ENCODE data around the gene CBX7. TPM values are rescaled to one million over a fixed set of nuclear protein-coding genes. Genes with fewer than 3 reads are reported as not detected.

CBX7 gene
- polyA plus RNA-seq, 3 donors: 3.1 to 18.0 (median 4.0) TPM

DNA sequence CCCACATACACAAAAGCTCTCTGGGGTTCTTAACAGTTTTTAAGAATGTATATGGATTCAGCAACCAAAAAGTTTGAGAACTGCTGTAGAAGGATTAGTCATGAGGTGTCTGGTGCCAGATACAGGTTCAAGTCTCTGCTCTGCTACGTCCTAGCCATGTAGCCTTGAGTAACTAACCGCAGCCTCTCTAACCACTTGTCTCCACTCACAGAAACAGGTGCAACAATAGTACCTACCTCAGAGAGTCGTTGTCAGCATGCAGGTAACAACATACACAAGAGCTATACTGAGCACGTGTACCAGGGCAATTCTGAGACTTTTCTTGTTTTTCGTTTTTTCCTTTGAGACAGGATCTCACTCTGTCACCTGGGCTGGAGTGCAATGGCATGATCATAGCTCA lies 26.9 kb downstream of the CBX7 start:
- no peaks in the 10 kb centered on the region for H4K20me1 ChIP-seq (ENCODE audit: insufficient read depth, low read length)
- TF ChIP-seq, protein P1, sequence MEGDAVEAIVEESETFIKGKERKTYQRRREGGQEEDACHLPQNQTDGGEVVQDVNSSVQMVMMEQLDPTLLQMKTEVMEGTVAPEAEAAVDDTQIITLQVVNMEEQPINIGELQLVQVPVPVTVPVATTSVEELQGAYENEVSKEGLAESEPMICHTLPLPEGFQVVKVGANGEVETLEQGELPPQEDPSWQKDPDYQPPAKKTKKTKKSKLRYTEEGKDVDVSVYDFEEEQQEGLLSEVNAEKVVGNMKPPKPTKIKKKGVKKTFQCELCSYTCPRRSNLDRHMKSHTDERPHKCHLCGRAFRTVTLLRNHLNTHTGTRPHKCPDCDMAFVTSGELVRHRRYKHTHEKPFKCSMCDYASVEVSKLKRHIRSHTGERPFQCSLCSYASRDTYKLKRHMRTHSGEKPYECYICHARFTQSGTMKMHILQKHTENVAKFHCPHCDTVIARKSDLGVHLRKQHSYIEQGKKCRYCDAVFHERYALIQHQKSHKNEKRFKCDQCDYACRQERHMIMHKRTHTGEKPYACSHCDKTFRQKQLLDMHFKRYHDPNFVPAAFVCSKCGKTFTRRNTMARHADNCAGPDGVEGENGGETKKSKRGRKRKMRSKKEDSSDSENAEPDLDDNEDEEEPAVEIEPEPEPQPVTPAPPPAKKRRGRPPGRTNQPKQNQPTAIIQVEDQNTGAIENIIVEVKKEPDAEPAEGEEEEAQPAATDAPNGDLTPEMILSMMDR (IDR thresholded peaks at IDR 0.05): no peak
- no peaks in the 10 kb centered on the region for H3K27me3 ChIP-seq (ENCODE audit: control insufficient read depth in 2 of 2, insufficient read depth in 2 of 2, low read length in 2 of 2)
- Mint-ChIP-seq H3K36me3 (no peaks in the 10 kb centered on the region), H3K27me3 (ENCODE audit: low read depth in 3 of 3) (peaks cover 0 to 5% (median 4%) of the 10 kb centered on the region in 3 donors), H3K9me3 (peaks cover 0 to 2% (median 0%) of the 10 kb centered on the region in 7 donors), H3K4me3 (no peak overlapping the region), H3K27ac (no peak overlapping the region), H3K4me1 (peaks cover 9% of the 10 kb centered on the region)
- no peak overlapping the region for H3K9ac ChIP-seq (ENCODE audit: insufficient read depth, low read length, poor library complexity, severe bottlenecking)
- WGBS (ENCODE audit: insufficient coverage): 88% methylated on average over 4 of the region's 5 CpGs
- no peaks in the 10 kb centered on the region for H3K36me3 ChIP-seq (replicated peaks in 1 of 2; ENCODE audit: control insufficient read depth in 1 of 2, insufficient read depth in 2 of 2, low read length in 2 of 2)
- intact Hi-C loops (cut with micrococcal nuclease): loop anchor here in 1 of 2 donors (10.0 kb wide), 2 partner anchors 121 to 221 kb away; no protein-coding TSS in a partner anchor
- H3K4me2 ChIP-seq (replicated peaks; ENCODE audit: extremely low read depth, low read length, poor library complexity, severe bottlenecking): no peak overlapping the region
- no peaks in the 10 kb centered on the region for H3K79me2 ChIP-seq (ENCODE audit: insufficient read depth, low read length)
- no peak overlapping the region for H3K4me3 ChIP-seq (replicated peaks in 1 of 3; ENCODE audit: low read depth in 2 of 3, low read length in 3 of 3)
- H3K9me3 ChIP-seq (replicated peaks in 1 of 2; ENCODE audit: control insufficient read depth in 1 of 2, insufficient read depth in 1 of 2, low read length in 2 of 2): no peaks in the 10 kb centered on the region
- no peak overlapping the region for H3K27ac ChIP-seq (ENCODE audit: low read depth in 1 of 2, low read length in 2 of 2)
- H2AFZ ChIP-seq (ENCODE audit: insufficient read depth, low read depth, low read length, poor library complexity, severe bottlenecking): no peak overlapping the region
- no peak for DNase-seq
- H3K4me1 ChIP-seq (ENCODE audit: control insufficient read depth in 1 of 2, insufficient read depth in 2 of 2, low read length in 2 of 2): peaks cover 6 to 10% of the 10 kb centered on the region in 2 donors

DNA sequence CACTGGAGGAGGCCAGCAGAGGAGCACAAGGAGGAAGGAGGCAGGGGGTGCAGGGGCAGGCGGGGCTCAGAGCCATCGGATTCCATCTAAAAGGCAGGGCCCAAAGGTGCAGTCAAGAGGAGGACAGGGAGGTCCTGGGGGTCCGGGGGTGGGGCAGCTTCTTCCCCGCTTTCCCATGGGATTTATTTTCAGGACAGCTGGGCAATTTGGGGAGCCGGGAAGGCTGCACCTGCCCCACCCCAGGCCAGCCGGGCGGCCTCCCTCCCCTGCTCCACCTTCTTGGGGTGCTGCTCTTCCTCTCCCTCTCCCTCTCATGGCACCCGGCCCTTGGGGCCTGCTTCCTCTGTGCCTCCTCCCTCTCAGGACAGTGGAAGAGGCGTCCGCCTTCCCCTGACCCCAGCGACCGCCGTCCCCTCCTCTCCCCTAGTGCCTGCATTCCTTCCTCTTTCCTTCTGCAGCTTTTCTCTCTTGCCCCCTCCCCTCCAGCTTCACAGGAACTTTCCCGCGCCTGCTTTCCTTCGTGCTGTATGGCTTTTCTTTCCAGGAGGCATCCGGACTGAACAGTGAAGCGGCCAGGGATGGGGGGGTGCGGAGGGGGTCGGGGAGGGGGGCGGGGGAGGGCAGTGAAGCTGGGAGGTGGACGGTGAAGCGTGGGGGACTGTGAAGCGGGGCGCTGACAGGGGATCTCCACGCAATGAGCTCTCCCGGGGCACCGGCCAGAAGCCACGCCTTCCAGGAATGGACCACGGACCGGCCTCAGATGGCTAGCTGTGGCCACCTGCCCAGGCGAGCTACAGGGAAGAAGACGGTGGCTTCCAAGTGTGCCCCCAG lies 28.5 kb downstream of the CBX7 start:
- peaks cover 2 to 5% (median 4%) of the 10 kb centered on the region in 3 donors for H3K27me3 Mint-ChIP-seq (ENCODE audit: low read depth in 3 of 3)
- Histone ChIP-seq H3K4me3 (replicated peaks in 1 of 3; ENCODE audit: low read depth in 2 of 3, low read length in 3 of 3) (no peak overlapping the region), H4K20me1 (ENCODE audit: insufficient read depth, low read length) (no peaks in the 10 kb centered on the region), H3K9me3 (replicated peaks in 1 of 2; ENCODE audit: control insufficient read depth in 1 of 2, insufficient read depth in 1 of 2, low read length in 2 of 2) (no peaks in the 10 kb centered on the region), H3K36me3 (replicated peaks in 1 of 2; ENCODE audit: control insufficient read depth in 1 of 2, insufficient read depth in 2 of 2, low read length in 2 of 2) (no peaks in the 10 kb centered on the region), H3K27me3 (ENCODE audit: control insufficient read depth in 2 of 2, insufficient read depth in 2 of 2, low read length in 2 of 2) (no peaks in the 10 kb centered on the region), H3K79me2 (ENCODE audit: insufficient read depth, low read length) (no peaks in the 10 kb centered on the region), H3K27ac (ENCODE audit: low read depth in 1 of 2, low read length in 2 of 2) (no peak overlapping the region), H3K4me1 (ENCODE audit: control insufficient read depth in 1 of 2, insufficient read depth in 2 of 2, low read length in 2 of 2) (peaks cover 6 to 10% of the 10 kb centered on the region in 2 donors), H2AFZ (ENCODE audit: insufficient read depth, low read depth, low read length, poor library complexity, severe bottlenecking) (no peak overlapping the region), H3K9ac (ENCODE audit: insufficient read depth, low read length, poor library complexity, severe bottlenecking) (no peak overlapping the region), H3K4me2 (replicated peaks; ENCODE audit: extremely low read depth, low read length, poor library complexity, severe bottlenecking) (peak overlapping the region; percentile 26)
- intact Hi-C loops (cut with micrococcal nuclease): loop anchor here (5.0 to 10.0 kb wide), 3 partner anchors 119 to 252 kb away; partner anchors contain the start of gene CBX6 (in 2 of the 2)
- DNase-seq: no peak
- peaks cover 9% of the 10 kb centered on the region for H3K4me1 Mint-ChIP-seq
- no peaks in the 10 kb centered on the region for H3K36me3 Mint-ChIP-seq
- WGBS (ENCODE audit: insufficient coverage): 42% methylated on average over 23 of the region's 33 CpGs
- TF ChIP-seq, protein P1 (IDR thresholded peaks at IDR 0.05): no peak
- H3K9me3 Mint-ChIP-seq: peaks cover 0 to 2% (median 0%) of the 10 kb centered on the region in 7 donors
- peak overlapping the region in 1 of 2 donors; percentile 35 for H3K4me3 Mint-ChIP-seq
- H3K27ac Mint-ChIP-seq: no peak overlapping the region

Measured in CD14-positive monocyte (primary cell).